ENCODE measurements around the gene TTLL7.

- TF ChIP-seq CTCF (conservative IDR thresholded peaks at IDR 0.05; ENCODE audit: low read depth in 2 of 2) (no peak), CREB1 (CRISPR knock-in tag; IDR thresholded peaks at IDR 0.05; ENCODE audit: low read depth) (no peak), EZH2 (IDR thresholded peaks at IDR 0.05; ENCODE audit: low read depth, unreplicated experiment) (no peak), POLR2AphosphoS5 (IDR thresholded peaks at IDR 0.05; ENCODE audit: low read depth) (no peak), ZNF331 (CRISPR knock-in tag; IDR thresholded peaks at IDR 0.05; ENCODE audit: low read depth) (no peak), JUNB (IDR thresholded peaks at IDR 0.05; ENCODE audit: unreplicated experiment) (no peak), REST (IDR thresholded peaks at IDR 0.05; ENCODE audit: unreplicated experiment) (no peak), EZH2phosphoT487 (IDR thresholded peaks at IDR 0.05; ENCODE audit: unreplicated experiment) (no peak), ZNF114 (CRISPR knock-in tag; IDR thresholded peaks at IDR 0.05) (no peak), ZNF462 (CRISPR knock-in tag; IDR thresholded peaks at IDR 0.05) (no peak), NANOG (IDR thresholded peaks at IDR 0.05; ENCODE audit: borderline replicate concordance) (no peak)
Measured at GRCh38 chr1:83934550-83934949, 64.4 kb downstream of the TTLL7 start.

Data from GM23338 (cell line).